Stimulated activated CD4-positive, alpha-beta T cell treated with anti-CD3 and anti-CD28 coated beads, Interleukin-4, amount 100 ng/mL, for 24 hours (primary cell): Measurements from ENCODE around the gene SAMD1.

ENCODE experiments used
- DNase-seq: peaks from one replicate; pipeline ENCODE4 v3.0.0-alpha.2; 2020

SAMD1 gene

GRCh38 chr19:14088634-14089411 lies 1.7 kb downstream of the SAMD1 start:
- no peak for DNase-seq

- DNase-seq = no peak
Observed at GRCh38 chr19:14086098-14086497, 4.5 kb downstream of the SAMD1 start.

- no peak for DNase-seq
Observed at GRCh38 chr19:14085309-14085995, 5.1 kb downstream of the SAMD1 start, which contains the start of gene C19orf67. TSS of gene C19orf67 (minus strand) at chr19:14085783. CDS start at chr19:14085627, 156 bp downstream.

GRCh38 chr19:14082675-14082960 lies 7.9 kb downstream of the SAMD1 start:
- DNase-seq = no peak

GRCh38 chr19:14081797-14082674 lies 8.5 kb downstream of the SAMD1 start:
- peak; percentile 39 for DNase-seq

- DNase-seq = peak; percentile 100
Observed at GRCh38 chr19:14080887-14081796, 9.4 kb downstream of the SAMD1 start.

GRCh38 chr19:14078411-14078810 lies 12.1 kb downstream of the SAMD1 start:
- DNase-seq = no peak

- DNase-seq = peak; percentile 30
Observed at GRCh38 chr19:14073925-14074838, 16.4 kb downstream of the SAMD1 start.

GRCh38 chr19:14073261-14073924 lies 17.2 kb downstream of the SAMD1 start:
- DNase-seq = peak; percentile 72

- DNase-seq = peak; percentile 26
Observed at GRCh38 chr19:14072535-14073260, 17.9 kb downstream of the SAMD1 start, which contains the start of gene MISP3. TSS of gene MISP3 (plus strand) at chr19:14072786. CDS start at chr19:14073310, 524 bp downstream.

- no peak for DNase-seq
Observed at GRCh38 chr19:14070268-14071050, 20.1 kb downstream of the SAMD1 start.

- DNase-seq = no peak
Observed at GRCh38 chr19:14066134-14066533, 24.4 kb downstream of the SAMD1 start.

- DNase-seq = no peak
Observed at GRCh38 chr19:14063105-14063504, 27.4 kb downstream of the SAMD1 start.

GRCh38 chr19:14062558-14062855 lies 28.0 kb downstream of the SAMD1 start:
- DNase-seq = no peak

- no peak for DNase-seq
Observed at GRCh38 chr19:14061751-14062557, 28.6 kb downstream of the SAMD1 start, which contains the start of gene PALM3. TSS of gene PALM3 (minus strand) at chr19:14062076. CDS start at chr19:14061980, 96 bp downstream.

- DNase-seq = no peak
Observed at GRCh38 chr19:14061081-14061749, 29.3 kb downstream of the SAMD1 start.

GRCh38 chr19:14059652-14060155 lies 30.8 kb downstream of the SAMD1 start:
- no peak for DNase-seq
